ENCODE results near the gene AKT2.

DNA sequence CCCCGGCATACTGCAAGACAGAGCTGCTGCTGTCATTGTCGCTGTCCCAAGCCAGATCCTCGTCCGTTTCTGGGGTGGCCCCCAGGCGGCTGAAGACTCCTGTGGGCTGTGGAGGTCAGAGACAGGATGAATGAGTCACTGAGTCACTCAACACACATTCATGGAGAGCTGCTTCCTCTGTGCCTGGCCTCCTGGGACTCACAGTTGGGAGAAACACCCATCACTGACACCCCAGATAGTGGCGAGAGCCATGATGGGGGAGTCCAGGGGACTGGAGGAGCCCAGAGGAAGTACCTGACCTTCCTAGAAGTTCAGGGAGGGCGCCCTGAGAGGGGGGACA lies 37.1 kb upstream of the AKT2 start:
- no peak for TF ChIP-seq POLR2A (IDR thresholded peaks at IDR 0.05)
- TF ChIP-seq, protein P1, sequence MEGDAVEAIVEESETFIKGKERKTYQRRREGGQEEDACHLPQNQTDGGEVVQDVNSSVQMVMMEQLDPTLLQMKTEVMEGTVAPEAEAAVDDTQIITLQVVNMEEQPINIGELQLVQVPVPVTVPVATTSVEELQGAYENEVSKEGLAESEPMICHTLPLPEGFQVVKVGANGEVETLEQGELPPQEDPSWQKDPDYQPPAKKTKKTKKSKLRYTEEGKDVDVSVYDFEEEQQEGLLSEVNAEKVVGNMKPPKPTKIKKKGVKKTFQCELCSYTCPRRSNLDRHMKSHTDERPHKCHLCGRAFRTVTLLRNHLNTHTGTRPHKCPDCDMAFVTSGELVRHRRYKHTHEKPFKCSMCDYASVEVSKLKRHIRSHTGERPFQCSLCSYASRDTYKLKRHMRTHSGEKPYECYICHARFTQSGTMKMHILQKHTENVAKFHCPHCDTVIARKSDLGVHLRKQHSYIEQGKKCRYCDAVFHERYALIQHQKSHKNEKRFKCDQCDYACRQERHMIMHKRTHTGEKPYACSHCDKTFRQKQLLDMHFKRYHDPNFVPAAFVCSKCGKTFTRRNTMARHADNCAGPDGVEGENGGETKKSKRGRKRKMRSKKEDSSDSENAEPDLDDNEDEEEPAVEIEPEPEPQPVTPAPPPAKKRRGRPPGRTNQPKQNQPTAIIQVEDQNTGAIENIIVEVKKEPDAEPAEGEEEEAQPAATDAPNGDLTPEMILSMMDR (IDR thresholded peaks at IDR 0.05 in 4 of 5, conservative IDR thresholded peaks at IDR 0.05 in 1 of 5): no peak

Data from gastrocnemius medialis (tissue), 4 donors.